IPS DF 4.7 (cell line): ENCODE data around the gene DNASE2B.

Experiments used
- DNase-seq: peaks from one replicate; pipeline ENCODE4 v3.0.0-alpha.2; 2013; ENCODE audit warnings: low spot score; ENCODE audit errors: extremely low read depth

DNASE2B gene

DNA sequence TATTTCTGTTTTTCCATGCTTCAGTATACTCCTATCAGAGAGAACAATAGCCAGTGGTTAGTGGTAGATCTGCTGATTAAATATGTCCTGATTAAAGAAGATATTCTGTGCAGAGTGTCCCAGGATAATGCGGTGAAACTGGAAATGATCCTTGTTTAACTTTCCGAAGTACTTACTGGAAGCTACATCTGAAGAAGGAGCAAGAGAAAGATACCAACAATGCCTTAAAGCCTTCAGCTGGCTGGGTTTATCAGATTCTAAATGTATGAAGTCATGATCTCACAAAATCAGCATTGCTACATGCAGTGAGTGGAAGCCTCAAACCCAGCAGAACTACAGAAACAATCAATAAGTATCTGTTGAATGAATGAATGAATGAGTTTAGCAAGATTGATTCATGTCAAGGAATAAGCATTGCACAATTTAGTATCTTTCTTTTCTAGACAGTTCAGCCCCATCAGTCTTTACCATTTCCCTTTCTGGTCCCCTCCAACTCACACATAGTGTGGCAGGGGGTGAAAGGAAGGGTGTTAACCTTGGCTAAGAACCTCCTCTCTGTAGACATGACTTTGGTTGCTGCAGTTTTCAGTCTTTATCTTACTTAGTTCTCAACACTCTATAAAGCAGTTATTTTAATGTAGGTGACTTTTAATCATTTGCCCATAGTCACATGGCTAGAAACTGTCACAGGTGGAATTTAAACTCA is 24.7 kb upstream of the DNASE2B start:
- DNase-seq, result no peak

- DNase-seq, result no peak
Measured at GRCh38 chr1:84374991-84375696, 23.1 kb upstream of the DNASE2B start.

- DNase-seq, result no peak
Measured at GRCh38 chr1:84376000-84376910, 22.0 kb upstream of the DNASE2B start.

- no peak for DNase-seq
Measured at GRCh38 chr1:84377480-84378095, 20.7 kb upstream of the DNASE2B start.

- DNase-seq, result no peak
Measured at GRCh38 chr1:84379138-84379916, 19.0 kb upstream of the DNASE2B start.

- no peak for DNase-seq
Measured at GRCh38 chr1:84379917-84380180, 18.4 kb upstream of the DNASE2B start.

DNA sequence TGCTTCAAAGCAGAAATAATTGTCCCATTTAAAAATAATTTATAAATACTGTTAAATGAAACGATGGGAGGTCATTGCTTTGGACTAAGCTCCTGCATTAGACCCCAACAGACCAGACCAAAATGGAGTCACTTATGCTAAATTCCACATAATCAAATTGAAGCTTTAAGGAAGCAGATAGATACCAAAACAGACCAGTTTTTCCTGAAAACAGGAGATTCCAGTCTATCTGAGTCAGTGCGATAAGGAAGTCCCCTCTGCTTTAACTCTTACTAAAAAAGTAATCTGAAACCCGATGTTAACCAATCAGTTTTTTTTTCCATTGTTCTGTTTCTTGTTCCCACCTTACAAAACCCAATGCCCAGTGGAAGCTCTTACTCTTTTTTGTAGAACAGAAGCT is 16.2 kb upstream of the DNASE2B start:
- DNase-seq, result no peak

DNA sequence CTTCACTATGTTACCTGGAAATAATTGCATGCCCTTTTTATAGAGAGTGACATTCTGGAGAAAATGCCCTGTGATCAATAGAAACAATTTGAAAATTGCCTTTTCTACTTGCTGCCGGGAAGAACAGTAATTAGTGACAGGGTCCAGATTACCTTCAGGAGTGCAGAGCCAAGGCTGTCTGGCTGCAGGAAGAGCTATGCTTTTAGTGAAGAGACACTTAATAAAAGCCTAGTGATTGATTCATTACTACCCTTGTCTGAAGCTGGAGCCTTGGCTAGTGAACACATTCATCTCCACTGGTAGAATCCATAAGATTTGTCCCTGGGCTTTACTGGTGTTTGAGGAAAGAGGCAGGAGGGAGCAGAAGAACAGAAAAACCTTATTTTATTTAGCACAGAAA is 12.9 kb upstream of the DNASE2B start:
- no peak for DNase-seq

GRCh38 chr1:84386716-84387479 is 11.4 kb upstream of the DNASE2B start:
- DNase-seq, result no peak

DNA sequence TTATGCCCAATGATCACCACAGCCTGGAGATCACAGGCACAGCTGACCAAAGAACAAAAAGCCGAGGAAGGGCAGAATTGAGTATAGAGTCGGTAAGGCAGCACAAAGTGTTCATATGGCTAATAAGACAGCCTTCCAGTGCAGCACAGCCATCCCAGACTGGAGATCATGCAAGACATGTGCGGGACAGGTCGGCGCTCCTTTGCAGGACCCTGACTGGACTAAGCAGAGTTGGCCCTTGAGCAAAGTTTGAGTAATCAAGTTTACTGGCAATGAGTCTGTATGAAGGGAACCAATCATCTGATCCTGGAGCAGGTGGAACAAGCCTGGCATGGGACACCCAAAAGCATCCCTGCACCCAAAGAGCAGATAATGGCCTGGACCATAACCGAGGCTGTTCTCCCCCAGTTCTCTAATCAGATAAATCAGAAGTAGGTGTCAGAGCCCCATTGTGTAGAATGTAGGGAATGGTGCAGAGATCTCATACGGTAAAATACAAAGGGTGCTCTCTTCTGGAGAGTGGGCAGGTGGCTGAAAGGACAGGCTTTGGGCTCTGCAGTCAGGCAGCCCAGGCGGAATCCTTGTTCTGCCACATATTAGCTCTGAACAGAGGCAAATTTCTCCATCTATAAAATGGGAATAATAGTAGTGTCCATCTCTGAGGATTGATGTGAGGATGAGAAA is 10.7 kb upstream of the DNASE2B start:
- no peak for DNase-seq

GRCh38 chr1:84390226-84390625 is 8.1 kb upstream of the DNASE2B start:
- no peak for DNase-seq

DNA sequence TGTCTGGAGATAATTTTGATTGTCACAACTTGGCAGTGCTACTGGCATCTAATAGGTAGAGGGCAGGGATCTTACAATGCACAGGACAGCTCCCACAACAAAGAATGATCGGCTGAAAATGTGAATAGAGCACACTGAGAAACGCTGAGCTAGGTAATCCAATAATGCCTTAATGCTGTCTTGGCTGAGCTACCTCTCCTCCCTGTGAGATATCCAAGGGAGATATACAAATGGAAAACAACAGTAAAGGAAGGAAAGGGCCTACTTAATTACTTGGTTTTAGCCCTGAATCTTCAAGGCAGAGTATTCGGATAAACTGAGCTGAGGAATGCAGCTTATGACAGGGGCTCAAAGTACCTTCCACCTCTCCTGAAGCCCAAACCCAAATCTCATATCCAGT is 2.9 kb downstream of the DNASE2B start:
- no peak for DNase-seq

DNA sequence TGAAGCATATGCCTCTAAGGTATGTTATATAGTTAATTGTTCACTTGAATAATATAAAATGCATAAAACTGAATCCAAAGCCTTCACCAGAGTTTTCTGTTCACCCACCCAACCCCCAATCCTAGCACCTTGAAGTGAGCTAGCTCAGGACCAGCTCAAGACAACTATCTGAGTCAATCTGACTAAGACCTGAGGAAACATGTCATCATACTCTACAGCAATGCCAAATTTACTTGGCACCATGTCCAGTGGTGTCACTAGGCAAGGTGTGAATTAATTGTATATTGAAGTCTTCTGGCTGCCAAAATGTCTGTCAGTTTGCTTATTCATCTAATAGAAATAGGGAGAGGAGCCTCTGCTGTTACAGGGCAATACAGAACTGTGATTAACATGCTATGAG is 3.8 kb downstream of the DNASE2B start:
- DNase-seq, result no peak

GRCh38 chr1:84402501-84402900 is 4.2 kb downstream of the DNASE2B start:
- DNase-seq, result no peak

DNA sequence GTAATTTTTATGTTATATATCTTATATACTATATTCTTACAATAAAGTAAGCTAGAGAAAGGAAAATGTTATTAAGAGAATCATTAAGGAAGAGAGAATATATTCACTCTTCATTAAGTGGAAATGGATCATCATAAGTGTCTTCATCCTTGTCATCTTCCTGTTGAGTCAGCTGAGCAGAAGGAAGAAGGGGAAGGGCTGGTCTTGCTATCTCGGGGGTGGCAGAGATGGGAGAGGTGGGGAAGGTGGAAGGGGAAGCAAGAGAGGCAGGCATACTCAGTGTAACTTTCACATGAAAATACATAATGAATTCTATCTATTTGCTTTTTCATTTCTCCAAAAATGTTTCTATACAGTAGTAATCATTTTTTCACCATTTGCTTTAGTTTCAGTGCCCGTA is 5.1 kb downstream of the DNASE2B start:
- DNase-seq, result no peak

DNA sequence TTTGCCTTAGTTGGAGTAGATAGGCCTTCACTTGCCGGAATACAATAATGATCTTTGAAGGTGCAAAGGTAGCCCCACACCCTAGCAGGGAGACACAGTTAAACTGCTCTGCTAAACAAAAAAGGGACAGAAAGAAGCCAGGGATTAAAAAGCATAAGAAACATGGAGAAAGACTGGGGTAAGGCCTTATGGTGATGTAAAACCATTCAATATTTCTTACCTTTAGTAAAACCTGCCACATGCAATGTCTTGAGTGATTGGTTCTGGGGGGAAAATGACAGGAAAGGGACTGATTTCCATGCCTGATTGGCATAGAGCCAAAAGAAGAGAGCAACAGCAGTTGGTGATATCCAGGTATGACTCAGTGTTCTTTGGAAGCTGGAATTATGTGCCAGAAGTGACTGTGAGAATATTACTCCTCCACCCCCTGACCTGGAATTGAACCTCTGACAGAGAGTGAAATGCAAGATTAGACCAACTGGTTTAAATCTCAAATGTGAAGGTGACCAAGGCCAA is 8.1 kb downstream of the DNASE2B start:
- no peak for DNase-seq

GRCh38 chr1:84407524-84407923 is 9.2 kb downstream of the DNASE2B start:
- no peak for DNase-seq

DNA sequence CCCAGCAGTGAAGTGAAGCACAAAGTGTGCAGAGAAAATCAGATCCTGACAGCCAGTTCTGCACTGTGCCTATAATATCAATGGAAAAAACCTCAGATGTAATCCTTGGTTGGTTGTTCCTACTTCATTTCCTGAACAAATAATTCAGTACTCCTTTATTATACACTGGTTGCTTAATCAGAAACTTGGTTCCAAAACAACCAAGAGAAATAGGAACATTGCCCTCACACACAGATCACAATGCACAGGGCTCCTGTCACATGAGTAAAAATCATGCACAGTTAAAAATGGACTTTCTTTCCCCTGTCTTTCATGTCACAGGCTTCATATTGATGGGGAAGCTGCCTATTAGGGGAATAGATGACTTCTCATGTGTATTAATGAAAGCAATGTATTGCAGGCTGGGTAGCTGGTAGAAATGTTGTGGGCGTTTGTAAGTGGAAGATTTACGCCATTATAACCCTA is 9.7 kb downstream of the DNASE2B start:
- DNase-seq, result no peak

DNA sequence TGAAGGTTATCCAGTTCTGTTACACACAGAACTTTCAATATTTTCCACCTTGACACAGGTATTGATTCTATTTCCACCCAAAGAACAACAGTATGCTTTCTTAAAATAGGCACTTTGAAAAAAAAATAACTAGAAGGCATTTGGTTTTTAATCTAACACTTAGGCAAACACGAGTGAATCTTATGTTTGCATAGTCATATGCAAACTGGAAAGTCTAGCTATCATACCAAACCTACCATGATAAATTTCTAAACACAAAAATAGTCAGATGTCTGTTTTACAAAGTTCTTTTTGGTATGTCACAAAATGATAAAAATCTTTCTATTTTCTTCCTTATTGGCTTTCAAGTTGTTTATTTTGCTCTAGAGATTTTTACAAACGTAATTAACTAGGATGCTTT is 11.6 kb downstream of the DNASE2B start:
- DNase-seq, result no peak
